Measurements from ENCODE around the gene RTL10. TPM values are rescaled to one million over a fixed set of nuclear protein-coding genes. Genes with fewer than 3 reads are reported as not detected.
A peak's percentile ranks its signal among the peaks of the same experiment; 100 is the strongest.

Gene RTL10
- polyA plus RNA-seq, 1 of the 3 experiments (the other 2 are of a cell fraction), result 7.8 TPM

GRCh38 chr22:19876314-19876940 lies 21.8 kb upstream of the RTL10 start:
- Histone ChIP-seq H3K27ac (ENCODE audit: low read depth in 2 of 2, low read length in 1 of 2) (peak overlapping the region in 1 of 2 experiments; percentile 50; a peak in 2 of 4 replicates), H3K9me3 (no peaks in the 10 kb centered on the region), H3K4me2 (no peak overlapping the region), H3K9me2 (no peaks in the 10 kb centered on the region), H3K9ac (no peak overlapping the region), H3K4me1 (ENCODE audit: control insufficient read depth in 1 of 2, insufficient read depth in 2 of 2, low read depth in 1 of 2, low read length in 1 of 2) (peaks cover 27 to 30% of the 10 kb centered on the region in 2 experiments; a peak in 3 of 4 replicates), H3K79me2 (ENCODE audit: insufficient read depth) (peaks cover 26% of the 10 kb centered on the region; the same call in 1 of the 2 replicates), H2AFZ (ENCODE audit: low read depth) (no peak overlapping the region), H3K27me3 (ENCODE audit: insufficient read depth) (no peaks in the 10 kb centered on the region), H3F3A (replicated peaks; ENCODE audit: insufficient read depth) (peaks cover 7% of the 10 kb centered on the region), H4K20me1 (ENCODE audit: insufficient read depth) (no peaks in the 10 kb centered on the region), H3K36me3 (replicated peaks in 1 of 2; ENCODE audit: control insufficient read depth in 1 of 2, insufficient read depth in 2 of 2, low read length in 1 of 2) (no peaks in the 10 kb centered on the region), H3K4me3 (ENCODE audit: low read depth in 2 of 2, low read length in 1 of 2) (no peak overlapping the region)
- 80% methylated on average over 7 of the region's 21 CpGs for WGBS (ENCODE audit: low lambda C conversion rate)
- peak; percentile 94 for DNase-seq
- TF ChIP-seq CTCF (IDR thresholded peaks at IDR 0.05) (no peak), TAF1 (IDR thresholded peaks at IDR 0.05; ENCODE audit: borderline replicate concordance, low read depth, low read length) (no peak), TCF12 (IDR thresholded peaks at IDR 0.05) (no peak), USF2 (IDR thresholded peaks at IDR 0.05; ENCODE audit: borderline replicate concordance, low read depth, low read length) (no peak), NFIC (IDR thresholded peaks at IDR 0.05; ENCODE audit: borderline replicate concordance) (no peak), EP300 (IDR thresholded peaks at IDR 0.05; ENCODE audit: borderline replicate concordance in 1 of 2, low read depth in 1 of 2, low read length in 1 of 2) (peak in 1 of 2 experiments; percentile 40; a peak in 1 of 4 replicates), ELF1 (IDR thresholded peaks at IDR 0.05) (no peak), SIN3A (IDR thresholded peaks at IDR 0.05; ENCODE audit: borderline replicate concordance, low read depth, low read length) (no peak), RFX5 (IDR thresholded peaks at IDR 0.05; ENCODE audit: low read length) (no peak), RAD21 (IDR thresholded peaks at IDR 0.05; ENCODE audit: low read length) (peak; percentile 78), IRF3 (IDR thresholded peaks at IDR 0.05; ENCODE audit: low read depth, low read length) (no peak), YY1 (IDR thresholded peaks at IDR 0.05; ENCODE audit: low read depth) (no peak), GATA2 (CRISPR knock-in tag; IDR thresholded peaks at IDR 0.05) (peak; percentile 42; the same call in 1 of the 2 replicates), EZH2phosphoT487 (IDR thresholded peaks at IDR 0.05; ENCODE audit: borderline replicate concordance, low read depth) (no peak), SMC3 (IDR thresholded peaks at IDR 0.05; ENCODE audit: low read depth, low read length) (peak; percentile 61), CHD2 (IDR thresholded peaks at IDR 0.05; ENCODE audit: low read length, partially characterized antibody) (peak; percentile 59), POLR2AphosphoS5 (IDR thresholded peaks at IDR 0.05; ENCODE audit: low read depth, low read length) (no peak), FOXJ3 (CRISPR knock-in tag; IDR thresholded peaks at IDR 0.05) (no peak), NRF1 (IDR thresholded peaks at IDR 0.05; ENCODE audit: low read depth, low read length) (no peak), MXI1 (IDR thresholded peaks at IDR 0.05; ENCODE audit: low read depth, low read length) (peak; percentile 59; the same call in 1 of the 2 replicates), TEAD4 (IDR thresholded peaks at IDR 0.05; ENCODE audit: borderline replicate concordance, insufficient read depth) (no peak), RCOR1 (IDR thresholded peaks at IDR 0.05; ENCODE audit: low read length) (peak; percentile 42; the same call in 1 of the 2 replicates), MAX (IDR thresholded peaks at IDR 0.05; ENCODE audit: low read depth) (no peak), RXRA (IDR thresholded peaks at IDR 0.05; ENCODE audit: borderline replicate concordance, low read depth) (no peak), JUND (IDR thresholded peaks at IDR 0.05) (no peak)
- ChIA-PET CTCF (interaction anchor here (1.0 to 6.1 kb wide), 27 partner anchors 9 to 196 kb away, joined by 3 to 64 read pairs (median 5); no protein-coding TSS in a partner anchor), POLR2A (interaction anchor here (0.9 to 1.5 kb wide), 3 partner anchors 25 to 146 kb away, joined by 3 to 4 read pairs (median 4); no protein-coding TSS in a partner anchor)
